LNCaP clone FGC (cell line): Measurements from ENCODE around the gene ZKSCAN2.

ENCODE experiments used
- DNase-seq: peaks from one replicate; pipeline ENCODE4 v3.0.0-alpha.2; 2011; ENCODE audit warnings: low read depth
- H3K4me3 ChIP-seq: 2 replicates; pipeline ENCODE4 v1.5.1; 2011; ENCODE audit warnings: mild to moderate bottlenecking, low read depth, low read length, control low read depth
- TF ChIP-seq, protein P1 (sequence below): IDR thresholded peaks from 2 replicates; pipeline ENCODE4 v1.5.1; 2012; ENCODE audit warnings: mild to moderate bottlenecking; ENCODE audit not compliant: control insufficient read depth, insufficient read depth; ENCODE audit errors: extremely low read depth

The ZKSCAN2 gene

DNA sequence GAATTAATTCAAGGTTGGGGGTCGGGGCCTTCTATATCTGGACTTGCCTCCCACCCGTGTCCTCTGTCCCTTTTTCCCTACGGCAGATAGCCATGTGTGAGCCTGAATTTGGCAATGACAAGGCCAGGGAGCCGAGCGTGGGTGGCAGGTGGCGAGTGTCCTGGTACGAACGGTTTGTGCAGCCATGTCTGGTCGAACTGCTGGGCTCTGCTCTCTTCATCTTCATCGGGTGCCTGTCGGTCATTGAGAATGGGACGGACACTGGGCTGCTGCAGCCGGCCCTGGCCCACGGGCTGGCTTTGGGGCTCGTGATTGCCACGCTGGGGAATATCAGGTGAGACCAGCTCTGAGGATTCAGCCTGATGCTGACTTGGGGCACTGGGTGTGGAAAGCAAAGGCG is 40.5 kb downstream of the ZKSCAN2 start:
- TF ChIP-seq, protein P1, sequence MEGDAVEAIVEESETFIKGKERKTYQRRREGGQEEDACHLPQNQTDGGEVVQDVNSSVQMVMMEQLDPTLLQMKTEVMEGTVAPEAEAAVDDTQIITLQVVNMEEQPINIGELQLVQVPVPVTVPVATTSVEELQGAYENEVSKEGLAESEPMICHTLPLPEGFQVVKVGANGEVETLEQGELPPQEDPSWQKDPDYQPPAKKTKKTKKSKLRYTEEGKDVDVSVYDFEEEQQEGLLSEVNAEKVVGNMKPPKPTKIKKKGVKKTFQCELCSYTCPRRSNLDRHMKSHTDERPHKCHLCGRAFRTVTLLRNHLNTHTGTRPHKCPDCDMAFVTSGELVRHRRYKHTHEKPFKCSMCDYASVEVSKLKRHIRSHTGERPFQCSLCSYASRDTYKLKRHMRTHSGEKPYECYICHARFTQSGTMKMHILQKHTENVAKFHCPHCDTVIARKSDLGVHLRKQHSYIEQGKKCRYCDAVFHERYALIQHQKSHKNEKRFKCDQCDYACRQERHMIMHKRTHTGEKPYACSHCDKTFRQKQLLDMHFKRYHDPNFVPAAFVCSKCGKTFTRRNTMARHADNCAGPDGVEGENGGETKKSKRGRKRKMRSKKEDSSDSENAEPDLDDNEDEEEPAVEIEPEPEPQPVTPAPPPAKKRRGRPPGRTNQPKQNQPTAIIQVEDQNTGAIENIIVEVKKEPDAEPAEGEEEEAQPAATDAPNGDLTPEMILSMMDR: no peak
- no peak overlapping the region for H3K4me3 ChIP-seq
- DNase-seq: no peak

DNA sequence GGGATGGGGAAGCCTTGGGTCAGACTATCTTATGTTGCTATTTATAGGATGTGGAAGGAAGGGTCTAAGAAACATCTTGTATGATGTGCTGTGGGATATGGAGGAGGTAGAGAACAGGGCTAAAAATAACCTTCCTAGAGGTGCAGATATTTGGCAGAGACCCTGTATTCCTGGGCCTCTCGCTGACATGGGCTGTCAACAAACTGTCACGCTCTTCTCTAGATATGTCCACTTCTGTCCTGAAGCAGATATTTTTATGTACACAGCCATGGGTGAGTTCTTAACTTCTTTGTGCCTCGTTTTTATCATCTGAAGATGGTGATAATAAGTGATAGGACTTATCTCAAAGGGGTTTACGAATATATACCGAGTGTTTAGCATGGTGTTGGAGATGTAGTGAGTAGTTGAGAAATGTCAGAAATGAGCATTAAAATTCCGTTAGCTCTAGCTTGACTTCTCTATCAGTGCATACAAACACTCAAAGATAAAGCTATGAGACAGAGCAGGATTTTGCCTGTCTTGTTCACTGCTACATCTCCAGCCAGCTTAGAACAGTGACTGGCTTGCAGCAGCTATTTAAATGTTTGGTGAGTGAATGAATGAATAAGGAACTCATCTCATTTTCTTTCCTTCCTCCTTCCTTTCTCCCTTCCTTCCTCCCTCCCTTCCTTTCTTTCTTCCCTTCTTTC is 43.8 kb downstream of the ZKSCAN2 start:
- no peak overlapping the region for H3K4me3 ChIP-seq
- DNase-seq: no peak
- TF ChIP-seq, protein P1: no peak

DNA sequence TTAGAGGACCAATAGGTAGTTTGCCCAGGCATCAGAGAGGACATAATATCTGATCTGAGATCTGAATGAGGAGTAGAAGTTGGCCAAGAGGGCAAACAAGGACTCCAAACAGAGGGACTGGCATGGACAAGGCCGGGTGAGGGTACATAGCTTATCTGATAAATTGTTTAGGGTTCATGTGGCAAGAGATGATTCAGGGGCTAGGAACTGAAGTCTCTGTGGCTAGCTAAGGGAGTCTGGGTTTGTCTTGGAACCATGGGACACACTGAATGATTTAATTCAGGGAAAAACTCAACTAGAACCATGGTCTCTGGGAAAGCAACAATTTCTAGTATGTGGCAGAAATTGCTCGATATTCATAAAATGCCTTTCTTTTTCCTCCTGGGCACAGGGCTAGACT is 45.0 kb downstream of the ZKSCAN2 start:
- DNase-seq: no peak
- TF ChIP-seq, protein P1: no peak
- no peak overlapping the region for H3K4me3 ChIP-seq

DNA sequence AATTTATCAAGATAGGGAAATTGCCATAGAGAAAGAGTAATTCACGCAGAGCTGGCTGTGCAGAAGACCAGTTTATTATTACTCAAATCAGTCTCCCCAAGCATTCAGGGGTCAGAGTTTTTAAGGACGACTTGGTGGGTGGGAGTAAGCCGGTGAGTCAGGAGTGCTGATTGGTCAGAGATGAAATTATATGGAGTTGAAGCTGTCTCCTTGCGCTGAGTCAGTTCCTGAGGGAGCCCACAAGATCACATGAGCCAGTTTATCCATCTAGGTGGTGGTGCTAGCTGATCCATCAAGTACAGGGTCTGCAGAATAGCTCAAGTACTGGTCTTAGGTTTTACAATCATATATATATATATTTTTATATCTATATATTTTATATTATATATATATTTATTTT is 46.9 kb downstream of the ZKSCAN2 start:
- DNase-seq: no peak
- no peak overlapping the region for H3K4me3 ChIP-seq
- TF ChIP-seq, protein P1: no peak

DNA sequence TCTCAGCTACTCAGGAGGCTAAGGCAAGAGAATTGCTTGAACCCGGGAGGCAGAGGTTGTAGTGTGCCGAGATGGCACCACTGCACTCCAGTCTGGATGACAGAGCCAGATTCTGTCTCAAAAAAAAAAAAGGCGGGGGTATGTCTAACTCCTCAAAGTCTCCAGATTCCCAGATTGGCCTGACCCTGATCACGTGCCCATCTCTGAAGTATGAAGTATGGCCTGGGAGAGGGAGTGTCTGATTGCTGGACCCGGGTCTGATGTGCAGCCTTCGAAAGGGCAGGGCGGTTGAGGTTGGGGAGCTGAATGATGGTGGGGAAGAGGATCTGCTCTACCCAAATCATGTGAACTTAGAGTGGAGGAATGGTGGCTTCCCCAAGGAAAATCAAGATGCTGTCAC is 58.2 kb downstream of the ZKSCAN2 start:
- DNase-seq: no peak
- no peak overlapping the region for H3K4me3 ChIP-seq
- TF ChIP-seq, protein P1: no peak

DNA sequence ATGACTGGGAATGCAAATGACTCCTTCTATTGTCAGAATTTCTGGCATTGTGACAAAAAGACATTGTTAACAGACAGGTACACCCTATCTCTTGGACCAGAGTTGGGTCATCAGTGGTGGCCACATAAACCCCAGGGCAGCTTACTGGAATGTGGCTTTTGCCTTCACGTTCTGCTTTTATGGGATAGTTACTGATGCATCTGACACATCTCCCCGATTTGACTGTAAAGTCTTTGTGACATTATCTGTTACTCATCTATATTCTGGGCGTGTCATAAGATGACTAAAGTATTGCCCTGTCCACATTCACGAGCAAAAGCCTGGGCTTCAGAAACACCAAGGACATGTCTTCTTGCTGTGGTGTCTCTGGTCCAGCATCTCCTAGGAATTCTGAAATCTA is 59.6 kb downstream of the ZKSCAN2 start:
- no peak overlapping the region for H3K4me3 ChIP-seq
- TF ChIP-seq, protein P1: no peak
- DNase-seq: no peak

DNA sequence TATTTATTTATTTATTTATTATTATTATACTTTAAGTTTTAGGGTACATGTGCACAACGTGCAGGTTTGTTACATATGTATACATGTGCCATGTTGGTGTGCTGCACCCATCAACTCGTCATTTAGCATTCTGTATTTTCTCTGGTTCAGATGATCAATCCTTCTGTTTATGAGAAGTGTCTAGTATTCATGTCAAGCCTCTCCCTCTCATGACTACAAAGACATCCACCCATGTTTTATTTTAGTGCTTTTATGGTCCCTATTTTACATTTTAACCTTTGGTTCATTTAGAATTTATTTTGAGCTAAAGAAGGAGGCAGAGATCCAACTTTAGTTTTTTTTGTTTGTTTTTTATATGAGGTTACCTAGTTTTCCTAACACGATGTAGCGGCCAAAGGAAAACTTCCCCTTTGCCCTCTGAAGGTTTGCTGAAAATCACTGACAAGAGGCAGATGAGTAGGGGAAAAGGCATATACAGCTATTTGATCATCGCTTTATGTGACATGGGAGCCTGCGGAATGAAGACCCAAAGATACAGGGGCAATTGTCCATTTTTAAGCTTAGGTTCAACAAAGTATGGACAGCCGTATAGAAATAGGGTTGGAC is 63.3 kb downstream of the ZKSCAN2 start:
- TF ChIP-seq, protein P1: no peak
- no peak for DNase-seq
- no peak overlapping the region for H3K4me3 ChIP-seq
